ENCODE measurements around the gene FRMD8. TPM values are rescaled to one million over a fixed set of nuclear protein-coding genes. Genes with fewer than 3 reads are reported as not detected.

The FRMD8 gene
- total and polyA plus RNA-seq, 8 donors = 15.8 to 31.9 (median 20.7) TPM

DNA sequence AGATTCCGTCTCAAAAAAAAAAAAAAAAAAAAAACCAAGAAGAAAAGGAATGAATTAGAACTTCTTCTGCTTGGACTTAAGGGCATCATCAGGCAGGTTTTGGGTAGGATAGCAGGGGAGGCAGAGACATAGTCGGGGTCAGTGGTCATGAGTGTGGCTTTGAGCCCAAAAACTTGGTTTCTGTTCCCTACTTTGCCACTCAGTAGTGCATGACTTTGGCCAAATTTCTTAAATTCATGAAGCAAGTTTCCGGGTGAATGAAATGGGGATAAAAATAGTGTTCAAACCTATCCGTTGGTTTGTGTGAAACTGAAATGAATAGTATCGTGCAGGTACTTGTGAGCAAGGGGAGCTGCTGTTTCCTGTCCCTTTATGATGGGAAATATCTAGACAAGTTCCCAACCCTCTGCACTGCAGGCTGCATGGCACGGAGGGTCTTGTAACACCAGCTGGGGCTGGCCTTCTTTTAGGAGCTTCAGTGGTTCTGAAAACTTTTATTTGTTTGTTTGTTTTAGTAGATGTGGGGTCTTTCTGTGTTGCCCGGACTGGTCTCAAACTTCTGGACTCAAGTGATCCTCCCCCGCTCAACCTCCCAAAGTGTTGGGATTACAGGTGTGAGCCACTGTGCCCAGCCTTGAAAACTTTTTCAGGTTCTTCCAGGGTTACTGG, 54.5 kb downstream of the FRMD8 start:
- Histone ChIP-seq H3K4me3 (no peak overlapping the region), H3K36me3 (peaks cover 0 to 87% of the 10 kb centered on the region in 2 donors), H3K9me3 (no peaks in the 10 kb centered on the region), H3K27ac (peak overlapping the region; percentile 57 to 60), H3K27me3 (no peaks in the 10 kb centered on the region), H3K4me1 (peaks cover 23 to 78% of the 10 kb centered on the region in 2 donors)
- intact Hi-C loops (cut with DNase I) = no loop called here
- ATAC-seq (no peak), DNase-seq (peak in 1 of 4 donors; percentile 32)
- TF ChIP-seq, protein P1, sequence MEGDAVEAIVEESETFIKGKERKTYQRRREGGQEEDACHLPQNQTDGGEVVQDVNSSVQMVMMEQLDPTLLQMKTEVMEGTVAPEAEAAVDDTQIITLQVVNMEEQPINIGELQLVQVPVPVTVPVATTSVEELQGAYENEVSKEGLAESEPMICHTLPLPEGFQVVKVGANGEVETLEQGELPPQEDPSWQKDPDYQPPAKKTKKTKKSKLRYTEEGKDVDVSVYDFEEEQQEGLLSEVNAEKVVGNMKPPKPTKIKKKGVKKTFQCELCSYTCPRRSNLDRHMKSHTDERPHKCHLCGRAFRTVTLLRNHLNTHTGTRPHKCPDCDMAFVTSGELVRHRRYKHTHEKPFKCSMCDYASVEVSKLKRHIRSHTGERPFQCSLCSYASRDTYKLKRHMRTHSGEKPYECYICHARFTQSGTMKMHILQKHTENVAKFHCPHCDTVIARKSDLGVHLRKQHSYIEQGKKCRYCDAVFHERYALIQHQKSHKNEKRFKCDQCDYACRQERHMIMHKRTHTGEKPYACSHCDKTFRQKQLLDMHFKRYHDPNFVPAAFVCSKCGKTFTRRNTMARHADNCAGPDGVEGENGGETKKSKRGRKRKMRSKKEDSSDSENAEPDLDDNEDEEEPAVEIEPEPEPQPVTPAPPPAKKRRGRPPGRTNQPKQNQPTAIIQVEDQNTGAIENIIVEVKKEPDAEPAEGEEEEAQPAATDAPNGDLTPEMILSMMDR (IDR thresholded peaks at IDR 0.05) = no peak

- Histone ChIP-seq H3K27me3 (no peaks in the 10 kb centered on the region), H3K36me3 (peaks cover 0 to 74% of the 10 kb centered on the region in 2 donors), H3K4me1 (peaks cover 22 to 60% of the 10 kb centered on the region in 2 donors), H3K4me3 (no peak overlapping the region), H3K9me3 (no peaks in the 10 kb centered on the region), H3K27ac (peak overlapping the region; percentile 57 to 60)
- TF ChIP-seq, protein P1 (IDR thresholded peaks at IDR 0.05) = no peak
- DNase-seq (peak in 1 of 4 donors; percentile 33), ATAC-seq (no peak)
- intact Hi-C loops (cut with DNase I) = no loop called here
Observed at GRCh38 chr11:65442842-65443331, 56.5 kb downstream of the FRMD8 start.

DNA sequence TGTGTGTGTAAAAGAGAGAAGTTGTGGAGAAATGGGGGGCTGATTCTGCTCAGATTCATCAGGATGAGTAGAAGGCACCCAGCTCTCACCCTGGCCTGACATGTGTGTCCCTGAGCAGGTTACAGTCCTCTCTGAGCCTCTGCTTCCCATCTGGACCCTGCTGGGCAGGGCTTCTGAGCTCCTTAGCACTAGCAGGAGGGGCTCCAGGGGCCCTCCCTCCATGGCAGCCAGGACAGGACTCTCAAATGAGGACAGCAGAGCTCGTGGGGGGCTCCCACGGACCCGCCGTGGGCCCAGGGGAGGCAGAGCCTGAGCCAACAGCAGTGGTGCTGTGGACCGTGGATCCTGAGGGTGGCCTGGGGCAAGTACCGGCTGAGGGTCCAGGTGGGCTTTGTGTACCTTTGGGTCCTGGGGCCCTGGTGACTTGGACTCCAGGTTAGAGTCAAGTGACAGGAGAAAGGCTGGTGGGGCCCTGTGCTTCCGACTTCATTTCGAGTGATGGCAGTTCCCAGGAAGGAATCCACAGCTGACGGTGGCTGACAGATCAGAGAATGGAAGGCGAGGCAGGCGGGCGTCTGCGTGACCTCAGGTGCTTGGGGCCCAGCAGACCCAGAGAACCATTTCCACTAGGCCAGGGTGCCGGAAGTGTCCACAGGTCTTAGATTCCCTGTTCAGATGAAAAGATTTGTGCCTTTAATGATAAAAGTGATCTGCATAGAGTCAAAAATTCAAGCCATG, 58.0 kb downstream of the FRMD8 start:
- intact Hi-C loops (cut with DNase I) = no loop called here
- DNase-seq (peak in 1 of 4 donors; percentile 38), ATAC-seq (peak; percentile 0)
- Histone ChIP-seq H3K4me1 (peaks cover 13 to 44% of the 10 kb centered on the region in 2 donors), H3K4me3 (no peak overlapping the region), H3K9me3 (no peaks in the 10 kb centered on the region), H3K27me3 (no peaks in the 10 kb centered on the region), H3K27ac (peak overlapping the region; percentile 22 to 53), H3K36me3 (peaks cover 0 to 58% of the 10 kb centered on the region in 2 donors)
- TF ChIP-seq, protein P1 (IDR thresholded peaks at IDR 0.05) = no peak

- H3K27ac ChIP-seq = peak overlapping the region; percentile 22 to 53
- peaks cover 12 to 37% of the 10 kb centered on the region in 2 donors for H3K4me1 ChIP-seq
- H3K4me3 ChIP-seq = no peak overlapping the region
- DNase-seq (peak in 2 of 4 donors; percentile 43 to 77), ATAC-seq (peak; percentile 1)
- intact Hi-C loops (cut with DNase I) = no loop called here
- TF ChIP-seq, protein P1 (IDR thresholded peaks at IDR 0.05) = no peak
- no peaks in the 10 kb centered on the region for H3K27me3 ChIP-seq
- peaks cover 0 to 55% of the 10 kb centered on the region in 2 donors for H3K36me3 ChIP-seq
- H3K9me3 ChIP-seq = no peaks in the 10 kb centered on the region
Observed at GRCh38 chr11:65445101-65445603, 58.7 kb downstream of the FRMD8 start.
